Activated T-helper 2 cell treated with anti-CD3 and anti-CD28 coated beads, Interferon-gamma antibody, Interleukin-2, Interleukin-4, amounts not matched to agents 10 μg/mL and 5 μg/mL and 100 μg/mL, durations not matched to agents 14 hours and 24 hours and 36 hours (primary cell): ENCODE data around the gene CCT8L2. TPM values are rescaled to one million over a fixed set of nuclear protein-coding genes. Genes with fewer than 3 reads are reported as not detected.
"Not testable (repeated sequence)": the region's sequence is repeated elsewhere in the genome, so short reads cannot be mapped to it uniquely, and the experiment has no call there.

Experiments used
- DNase-seq: peaks from one replicate; pipeline ENCODE4 v3.0.0; 2021; ENCODE audit warnings: low spot score
- H3K27ac Mint-ChIP-seq: one replicate; pipeline ENCODE4 v1.8.0; 2021; ENCODE audit warnings: mixed read lengths
- H3K27me3 Mint-ChIP-seq: one replicate; pipeline ENCODE4 v1.8.0; 2021; ENCODE audit warnings: low read depth, mixed read lengths
- H3K36me3 Mint-ChIP-seq: one replicate; pipeline ENCODE4 v1.8.0; 2021; ENCODE audit warnings: low read depth, mixed read lengths
- H3K4me1 Mint-ChIP-seq: one replicate; pipeline ENCODE4 v1.8.0; 2021; ENCODE audit warnings: low read depth, mixed read lengths
- H3K4me3 Mint-ChIP-seq: one replicate; pipeline ENCODE4 v1.8.0; 2021; ENCODE audit warnings: low read depth, mild to moderate bottlenecking, moderate library complexity, mixed read lengths
- H3K9me3 Mint-ChIP-seq: one replicate; pipeline ENCODE4 v1.8.0; 2021; ENCODE audit warnings: mixed read lengths
- intact Hi-C: fragments of 100-400 bp; cut with micrococcal nuclease; formaldehyde crosslinking; loops from one replicate; pipeline ENCODE4 v1.15.1; 2023
- total RNA-seq: library from RNA; stranded (reverse); gene quantifications from 2 replicates; pipeline ENCODE4 v1.2.3, GENCODE V29; 2022

CCT8L2 gene
- total RNA-seq, 1 donor from 2014 or later: not detected

GRCh38 chr22:16559996-16560395 is 32.6 kb downstream of the CCT8L2 start:
- H3K9me3 Mint-ChIP-seq, intact Hi-C loops, H3K4me1 Mint-ChIP-seq, DNase-seq, H3K36me3 Mint-ChIP-seq, H3K4me3 Mint-ChIP-seq, H3K27me3 Mint-ChIP-seq, H3K27ac Mint-ChIP-seq: not testable (repeated sequence)

GRCh38 chr22:16559056-16559955 is 33.3 kb downstream of the CCT8L2 start:
- Mint-ChIP-seq H3K27me3 (no peaks in the 10 kb centered on the region), H3K36me3 (peaks cover 2% of the 10 kb centered on the region), H3K9me3 (peaks cover 8% of the 10 kb centered on the region), H3K4me1 (no peaks in the 10 kb centered on the region), H3K4me3 (no peak overlapping the region), H3K27ac (no peak overlapping the region)
- intact Hi-C loops: no loop called here
- no peak for DNase-seq

- H3K27me3 Mint-ChIP-seq, intact Hi-C loops, H3K36me3 Mint-ChIP-seq, H3K4me3 Mint-ChIP-seq, H3K4me1 Mint-ChIP-seq, H3K27ac Mint-ChIP-seq, DNase-seq: not testable (repeated sequence)
- H3K9me3 Mint-ChIP-seq: peaks cover 13% of the 10 kb centered on the region
Observed at GRCh38 chr22:16558376-16558945, 34.1 kb downstream of the CCT8L2 start.

GRCh38 chr22:16557511-16557910 is 35.1 kb downstream of the CCT8L2 start:
- not testable (repeated sequence) for H3K36me3 Mint-ChIP-seq

GRCh38 chr22:16555077-16555994 is 37.3 kb downstream of the CCT8L2 start:
- intact Hi-C loops, DNase-seq, H3K36me3 Mint-ChIP-seq, H3K27me3 Mint-ChIP-seq, H3K4me1 Mint-ChIP-seq, H3K27ac Mint-ChIP-seq, H3K4me3 Mint-ChIP-seq: not testable (repeated sequence)
- H3K9me3 Mint-ChIP-seq: peaks cover 13% of the 10 kb centered on the region

More at GRCh38 chr22:16557511-16557910, 35.1 kb downstream of the CCT8L2 start:
- peaks cover 13% of the 10 kb centered on the region for H3K9me3 Mint-ChIP-seq
- H3K27me3 Mint-ChIP-seq, intact Hi-C loops, H3K4me3 Mint-ChIP-seq, H3K27ac Mint-ChIP-seq, DNase-seq, H3K4me1 Mint-ChIP-seq: not testable (repeated sequence)

- DNase-seq, H3K9me3 Mint-ChIP-seq, H3K27me3 Mint-ChIP-seq, H3K4me3 Mint-ChIP-seq, intact Hi-C loops, H3K27ac Mint-ChIP-seq, H3K36me3 Mint-ChIP-seq, H3K4me1 Mint-ChIP-seq: not testable (repeated sequence)
Observed at GRCh38 chr22:16543310-16543709, 49.3 kb downstream of the CCT8L2 start.

Other genes with a start within 250 kb of the CCT8L2 start
- not detected in 2 replicates for gene XKR3, start 232.6 kb upstream of the CCT8L2 start, total RNA-seq